ENCODE results near the gene SAMD13. TPM values are rescaled to one million over a fixed set of nuclear protein-coding genes. Genes with fewer than 3 reads are reported as not detected.

Gene SAMD13
- total RNA-seq, 1 donor from 2014 or later, result not detected

GRCh38 chr1:84271441-84272151 is 29.9 kb upstream of the SAMD13 start:
- TF ChIP-seq CTCF (IDR thresholded peaks at IDR 0.05; ENCODE audit: partially characterized antibody, unreplicated experiment), result no peak
- no peak for DNase-seq
- Mint-ChIP-seq H3K27me3 (ENCODE audit: unreplicated experiment) (peaks cover 4% of the 10 kb centered on the region), H3K27ac (ENCODE audit: unreplicated experiment) (no peak overlapping the region), H3K4me3 (ENCODE audit: unreplicated experiment) (no peak overlapping the region), H3K4me1 (ENCODE audit: low read depth, unreplicated experiment) (no peaks in the 10 kb centered on the region), H3K36me3 (ENCODE audit: unreplicated experiment) (no peaks in the 10 kb centered on the region), H3K9me3 (ENCODE audit: unreplicated experiment) (no peaks in the 10 kb centered on the region)

GRCh38 chr1:84272401-84272800 is 29.1 kb upstream of the SAMD13 start:
- H3K4me1 Mint-ChIP-seq (ENCODE audit: low read depth, unreplicated experiment), result no peaks in the 10 kb centered on the region
- no peaks in the 10 kb centered on the region for H3K9me3 Mint-ChIP-seq (ENCODE audit: unreplicated experiment)
- no peak for DNase-seq
- no peak overlapping the region for H3K4me3 Mint-ChIP-seq (ENCODE audit: unreplicated experiment)
- no peaks in the 10 kb centered on the region for H3K36me3 Mint-ChIP-seq (ENCODE audit: unreplicated experiment)
- TF ChIP-seq CTCF (IDR thresholded peaks at IDR 0.05; ENCODE audit: partially characterized antibody, unreplicated experiment), result no peak
- no peak overlapping the region for H3K27ac Mint-ChIP-seq (ENCODE audit: unreplicated experiment)
- H3K27me3 Mint-ChIP-seq (ENCODE audit: unreplicated experiment), result peaks cover 4% of the 10 kb centered on the region

- no peaks in the 10 kb centered on the region for H3K4me1 Mint-ChIP-seq (ENCODE audit: low read depth, unreplicated experiment)
- H3K36me3 Mint-ChIP-seq (ENCODE audit: unreplicated experiment), result no peaks in the 10 kb centered on the region
- H3K4me3 Mint-ChIP-seq (ENCODE audit: unreplicated experiment), result no peak overlapping the region
- DNase-seq, result no peak
- no peaks in the 10 kb centered on the region for H3K9me3 Mint-ChIP-seq (ENCODE audit: unreplicated experiment)
- no peak for TF ChIP-seq CTCF (IDR thresholded peaks at IDR 0.05; ENCODE audit: partially characterized antibody, unreplicated experiment)
- no peak overlapping the region for H3K27ac Mint-ChIP-seq (ENCODE audit: unreplicated experiment)
- H3K27me3 Mint-ChIP-seq (ENCODE audit: unreplicated experiment), result no peaks in the 10 kb centered on the region
These were observed 24.0 kb upstream of the SAMD13 start for GRCh38 chr1:84277343-84278059.

GRCh38 chr1:84278905-84279304 is 22.6 kb upstream of the SAMD13 start:
- no peaks in the 10 kb centered on the region for H3K36me3 Mint-ChIP-seq (ENCODE audit: unreplicated experiment)
- no peaks in the 10 kb centered on the region for H3K9me3 Mint-ChIP-seq (ENCODE audit: unreplicated experiment)
- no peak for TF ChIP-seq CTCF (IDR thresholded peaks at IDR 0.05; ENCODE audit: partially characterized antibody, unreplicated experiment)
- H3K4me3 Mint-ChIP-seq (ENCODE audit: unreplicated experiment), result no peak overlapping the region
- H3K4me1 Mint-ChIP-seq (ENCODE audit: low read depth, unreplicated experiment), result no peaks in the 10 kb centered on the region
- no peak for DNase-seq
- H3K27me3 Mint-ChIP-seq (ENCODE audit: unreplicated experiment), result no peaks in the 10 kb centered on the region
- no peak overlapping the region for H3K27ac Mint-ChIP-seq (ENCODE audit: unreplicated experiment)

- Mint-ChIP-seq H3K9me3 (ENCODE audit: unreplicated experiment) (no peaks in the 10 kb centered on the region), H3K4me1 (ENCODE audit: low read depth, unreplicated experiment) (no peaks in the 10 kb centered on the region), H3K4me3 (ENCODE audit: unreplicated experiment) (no peak overlapping the region), H3K36me3 (ENCODE audit: unreplicated experiment) (no peaks in the 10 kb centered on the region), H3K27ac (ENCODE audit: unreplicated experiment) (no peak overlapping the region), H3K27me3 (ENCODE audit: unreplicated experiment) (no peaks in the 10 kb centered on the region)
- DNase-seq, result no peak
- TF ChIP-seq CTCF (IDR thresholded peaks at IDR 0.05; ENCODE audit: partially characterized antibody, unreplicated experiment), result no peak
These were observed 20.6 kb upstream of the SAMD13 start for GRCh38 chr1:84280912-84281311.

Measured in glutamatergic neuron (in vitro differentiated cells).